NCI-H2196 (cell line): ENCODE data around the gene PIK3R5.
A peak's percentile ranks its signal among the peaks of the same experiment; 100 is the strongest.
"Not testable (repeated sequence)": the region's sequence is repeated elsewhere in the genome, so short reads cannot be mapped to it uniquely, and the experiment has no call there.

ENCODE experiments used
- DNase-seq: peaks from one replicate; lab custom pipeline; 2025; ENCODE audit not compliant: unreplicated experiment; lab: John Stamatoyannopoulos, UW

Gene PIK3R5, protein sequence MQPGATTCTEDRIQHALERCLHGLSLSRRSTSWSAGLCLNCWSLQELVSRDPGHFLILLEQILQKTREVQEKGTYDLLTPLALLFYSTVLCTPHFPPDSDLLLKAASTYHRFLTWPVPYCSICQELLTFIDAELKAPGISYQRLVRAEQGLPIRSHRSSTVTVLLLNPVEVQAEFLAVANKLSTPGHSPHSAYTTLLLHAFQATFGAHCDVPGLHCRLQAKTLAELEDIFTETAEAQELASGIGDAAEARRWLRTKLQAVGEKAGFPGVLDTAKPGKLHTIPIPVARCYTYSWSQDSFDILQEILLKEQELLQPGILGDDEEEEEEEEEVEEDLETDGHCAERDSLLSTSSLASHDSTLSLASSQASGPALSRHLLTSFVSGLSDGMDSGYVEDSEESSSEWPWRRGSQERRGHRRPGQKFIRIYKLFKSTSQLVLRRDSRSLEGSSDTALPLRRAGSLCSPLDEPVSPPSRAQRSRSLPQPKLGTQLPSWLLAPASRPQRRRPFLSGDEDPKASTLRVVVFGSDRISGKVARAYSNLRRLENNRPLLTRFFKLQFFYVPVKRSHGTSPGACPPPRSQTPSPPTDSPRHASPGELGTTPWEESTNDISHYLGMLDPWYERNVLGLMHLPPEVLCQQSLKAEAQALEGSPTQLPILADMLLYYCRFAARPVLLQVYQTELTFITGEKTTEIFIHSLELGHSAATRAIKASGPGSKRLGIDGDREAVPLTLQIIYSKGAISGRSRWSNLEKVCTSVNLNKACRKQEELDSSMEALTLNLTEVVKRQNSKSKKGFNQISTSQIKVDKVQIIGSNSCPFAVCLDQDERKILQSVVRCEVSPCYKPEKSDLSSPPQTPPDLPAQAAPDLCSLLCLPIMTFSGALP

DNA sequence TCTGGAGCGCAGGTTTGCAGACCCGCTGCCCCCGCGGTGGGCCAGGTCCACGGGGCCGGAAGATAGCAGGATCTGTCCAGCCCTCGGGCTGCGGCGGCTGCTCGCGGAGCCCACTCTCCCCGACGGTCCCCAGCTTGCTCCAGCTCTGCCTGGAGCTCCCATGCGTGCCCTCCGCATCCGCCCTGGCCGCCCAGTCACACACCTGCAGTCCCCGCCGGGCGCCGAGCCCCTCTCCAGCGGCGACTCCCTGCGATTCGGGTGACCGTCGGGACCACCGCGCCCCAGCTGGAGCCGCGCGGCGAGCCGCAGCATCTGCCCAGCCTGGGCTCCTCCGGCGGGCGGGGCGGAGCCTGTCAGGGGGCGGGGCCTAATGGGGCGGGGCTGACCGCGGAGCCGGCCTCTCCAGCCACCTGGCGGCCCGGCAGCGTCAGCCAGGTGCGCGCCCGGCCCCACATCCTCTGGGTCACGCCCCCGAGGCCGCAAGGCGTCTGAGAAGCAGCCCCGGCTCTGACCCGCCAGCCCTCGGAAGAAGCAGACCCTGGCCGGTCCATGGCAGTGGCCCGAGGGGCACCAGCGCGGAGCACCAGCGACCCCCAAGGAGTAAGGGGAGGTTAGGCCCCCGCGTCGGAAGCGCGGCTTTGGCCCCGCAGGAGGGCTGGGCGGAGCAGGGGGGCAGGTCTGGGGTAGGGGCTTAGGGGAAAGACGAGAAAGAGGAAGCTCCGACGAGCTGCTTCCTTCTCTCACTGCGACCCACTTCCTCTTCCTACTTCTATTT lies at the start of gene PIK3R5:
PIK3R5 (minus strand) TSS at position 314 of the 775 bp plus-strand sequence. CDS start 54,213 bp downstream, outside the sequence.
- no peak for DNase-seq

DNA sequence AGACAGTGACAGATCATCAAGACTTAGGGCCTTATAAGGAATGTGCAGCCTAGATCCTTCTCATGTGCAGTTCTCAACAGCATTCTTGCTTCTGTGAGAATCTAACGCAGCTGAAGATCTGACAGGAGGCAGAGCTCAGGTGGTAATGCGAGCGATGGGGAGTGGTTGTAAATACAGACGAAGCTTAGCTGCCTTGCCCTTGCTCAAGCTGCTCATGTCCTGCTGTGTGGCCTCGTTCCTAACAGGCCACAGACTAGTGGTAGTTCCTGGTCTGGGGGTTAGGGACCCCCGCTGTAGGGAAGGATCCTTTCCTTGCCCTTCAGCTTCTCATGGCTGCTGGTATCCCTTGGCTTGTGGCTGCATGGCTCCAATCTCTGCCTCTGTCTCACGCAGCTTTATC lies 45.5 kb upstream of the PIK3R5 start:
- DNase-seq = no peak

DNA sequence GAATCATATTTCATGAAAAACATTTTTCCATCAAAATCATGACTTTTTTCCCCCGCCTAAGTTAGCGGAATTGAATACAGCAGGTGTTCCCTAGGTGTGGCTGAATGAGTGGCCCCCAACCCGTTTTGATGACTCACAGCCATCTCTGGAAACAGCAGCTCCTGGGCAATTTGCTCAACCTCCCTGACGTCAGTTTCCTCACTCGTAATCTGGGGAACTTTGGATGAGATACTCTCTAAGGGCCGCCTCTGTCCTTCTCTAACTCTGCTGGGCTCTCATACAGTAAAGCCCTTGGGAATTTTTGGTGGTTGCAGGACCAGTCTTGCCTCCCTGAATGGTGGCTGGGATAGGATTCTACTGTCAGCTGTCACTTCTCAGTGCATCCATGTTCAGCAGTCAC lies 44.2 kb upstream of the PIK3R5 start:
- no peak for DNase-seq

DNA sequence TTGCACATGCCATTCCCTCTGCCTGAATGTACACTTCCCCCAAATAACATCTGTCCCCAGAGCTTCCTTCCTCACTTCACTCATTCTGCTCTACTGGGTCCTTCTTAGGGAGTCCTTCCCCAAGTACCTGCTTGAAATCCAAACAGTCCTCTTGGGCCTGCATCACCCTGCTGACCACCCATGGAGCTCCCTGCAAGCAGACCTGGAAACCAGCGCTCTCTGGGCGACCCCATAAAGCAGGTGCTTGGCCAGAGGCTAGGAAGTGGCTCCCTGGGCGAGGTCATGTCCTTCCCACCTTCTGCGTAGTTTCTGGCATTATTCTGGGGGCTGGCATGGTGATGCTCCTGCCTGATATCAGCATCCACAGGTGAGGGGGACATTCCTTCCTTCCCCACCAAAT lies 43.6 kb upstream of the PIK3R5 start:
- DNase-seq = no peak

DNA sequence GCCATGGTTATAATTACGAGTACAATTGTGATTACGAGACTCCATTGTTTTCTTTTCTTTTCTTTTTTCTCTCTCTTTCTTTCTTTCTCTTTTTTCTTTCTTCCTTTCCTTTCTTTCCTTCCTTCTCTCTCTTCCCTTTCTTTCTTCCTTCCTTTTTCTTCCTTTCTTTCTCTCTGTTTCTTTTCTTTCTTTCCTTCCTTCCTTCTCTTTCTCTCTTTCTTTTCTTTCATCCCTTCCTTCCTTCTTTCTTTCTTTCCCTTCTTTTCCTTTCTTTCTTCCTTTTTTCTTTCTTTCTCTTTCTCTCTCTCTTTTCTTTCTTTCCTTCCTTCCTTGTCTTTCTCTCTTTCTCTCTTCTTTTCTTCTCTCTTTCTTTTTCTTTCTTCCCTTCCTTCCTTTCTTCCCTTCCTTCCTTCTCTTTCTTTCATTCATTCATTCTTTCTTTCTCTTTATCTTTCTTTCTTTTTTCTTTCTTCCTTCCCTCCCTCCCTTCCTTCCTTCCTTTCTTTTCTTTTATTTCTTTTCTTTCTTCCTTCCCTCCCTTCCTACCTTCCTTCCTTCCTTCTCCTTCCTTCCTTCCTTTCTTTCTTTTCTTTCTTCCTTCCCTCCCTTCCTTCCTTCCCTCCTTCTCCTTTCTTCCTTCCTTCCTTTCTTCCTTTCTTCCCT lies 41.7 kb upstream of the PIK3R5 start:
- DNase-seq = no peak

DNA sequence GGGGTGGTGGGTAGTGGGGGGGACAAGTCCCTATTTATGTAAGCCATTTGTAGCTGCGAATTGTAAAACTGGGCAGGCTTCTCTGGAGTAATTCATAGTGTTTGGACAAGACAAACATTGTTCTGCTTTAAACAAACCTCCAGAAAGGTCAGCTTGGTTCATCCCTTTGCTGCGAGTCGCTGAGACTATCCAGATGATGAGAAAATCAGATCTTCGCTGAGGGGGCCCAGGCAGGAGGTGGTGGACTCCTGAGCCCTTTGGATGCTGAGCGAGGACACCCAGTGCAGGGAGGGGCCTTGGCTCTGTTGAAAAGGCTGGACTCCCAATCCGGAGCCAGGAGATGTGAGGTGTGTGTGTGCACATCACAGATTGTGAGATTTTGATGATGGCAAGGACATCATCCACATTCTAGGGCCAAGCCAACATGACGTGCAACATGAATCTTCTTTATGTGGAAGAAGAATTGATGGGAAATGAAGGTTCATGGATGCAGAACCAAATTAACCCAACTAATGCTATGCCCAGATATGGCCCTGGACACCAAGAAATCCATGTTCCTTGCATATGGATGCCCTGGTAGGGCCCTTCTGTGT lies 40.8 kb upstream of the PIK3R5 start:
- no peak for DNase-seq

DNA sequence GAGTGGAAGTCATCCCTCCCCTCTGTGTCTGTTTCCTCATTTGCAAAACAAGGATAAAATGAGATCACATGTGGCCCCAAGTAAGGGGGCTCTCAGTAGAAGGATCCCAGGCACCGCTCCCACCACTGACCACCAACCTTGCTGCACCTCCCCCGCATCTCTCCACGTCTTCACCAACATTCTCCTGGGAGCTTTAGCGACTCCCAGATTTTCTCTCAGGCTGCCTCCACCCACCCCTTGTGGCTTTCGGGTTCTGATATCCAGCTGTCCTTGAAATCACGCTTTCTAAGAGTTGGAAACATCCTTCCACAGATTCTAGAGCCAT lies 39.4 kb upstream of the PIK3R5 start:
- DNase-seq = no peak

DNA sequence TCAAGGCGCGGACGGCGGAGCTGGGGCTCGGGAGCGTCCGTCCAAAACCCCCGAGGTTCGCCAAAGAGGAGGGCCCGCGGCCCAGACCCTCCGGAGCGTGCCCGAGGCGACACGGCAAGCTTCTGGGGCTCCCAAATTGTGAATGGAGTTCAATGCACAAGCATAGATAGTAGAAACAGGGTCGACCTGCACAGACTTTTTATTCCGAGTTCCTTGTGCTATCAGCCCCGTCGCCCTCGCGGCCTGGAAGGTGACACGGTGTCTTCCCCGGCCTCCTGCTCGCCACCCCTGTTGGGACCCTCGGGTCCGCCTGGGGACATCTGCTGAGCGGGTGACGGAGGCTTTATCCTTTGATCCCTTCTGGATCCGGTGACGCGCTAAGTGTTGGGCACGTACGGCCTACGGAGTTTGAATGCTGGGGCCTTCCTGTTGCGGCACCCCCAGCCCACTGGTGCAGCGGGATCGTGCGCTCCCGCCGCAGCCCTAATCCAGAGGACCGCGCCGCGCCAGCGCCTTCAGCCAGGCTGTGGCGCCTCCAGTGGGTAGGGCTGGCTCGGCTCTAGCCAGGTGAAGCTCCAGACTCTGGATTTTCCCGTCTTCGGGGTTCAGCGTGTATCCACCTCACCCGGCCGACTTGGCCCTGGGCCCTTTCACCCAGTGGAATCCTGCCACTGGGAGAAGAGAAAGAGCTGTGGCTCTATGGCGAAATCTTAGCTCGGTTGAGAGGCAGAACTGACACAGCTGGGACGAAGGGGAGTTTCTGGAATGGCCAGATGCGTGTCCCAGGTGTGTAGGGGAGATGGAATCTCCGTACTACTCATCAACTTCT lies 38.8 kb upstream of the PIK3R5 start:
- DNase-seq = no peak

DNA sequence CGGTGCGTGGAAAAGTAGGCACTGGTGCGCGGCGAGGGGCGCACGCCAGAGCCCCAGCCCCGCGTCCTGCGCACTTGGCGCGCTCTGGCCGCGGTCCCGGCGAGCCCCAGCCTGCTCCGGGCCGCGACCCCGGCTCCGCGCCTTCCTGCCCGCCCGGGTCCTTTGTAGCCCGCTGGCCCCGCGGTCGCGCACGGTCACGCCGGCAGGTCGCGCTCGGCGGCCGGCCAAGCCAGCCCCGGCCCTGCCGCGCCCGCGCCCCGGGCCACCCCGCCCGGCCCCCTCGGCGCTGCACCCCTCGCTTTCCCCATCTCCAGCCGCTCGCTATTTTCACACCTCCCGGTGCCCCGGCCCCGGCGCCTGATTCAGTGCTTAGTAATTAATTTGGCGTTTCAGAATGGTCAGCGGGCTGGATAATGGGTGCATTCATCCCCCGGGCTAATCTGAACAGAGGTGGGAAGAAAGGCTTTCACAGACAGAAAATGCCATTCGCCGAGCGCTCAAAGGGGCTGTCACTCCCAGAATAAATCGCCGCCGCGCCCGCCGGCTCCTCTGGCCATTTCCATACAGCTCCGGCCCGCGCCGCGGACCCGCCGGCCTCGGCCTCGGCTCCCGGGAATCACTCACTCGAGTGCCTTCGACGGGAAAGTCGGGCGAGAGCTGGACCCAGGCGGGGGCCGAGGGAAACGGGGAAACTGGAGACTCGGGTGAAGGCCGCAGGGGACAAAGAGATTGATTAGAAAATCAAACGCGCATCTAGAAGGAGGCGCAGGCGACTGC lies 38.0 kb upstream of the PIK3R5 start:
- DNase-seq = no peak

DNA sequence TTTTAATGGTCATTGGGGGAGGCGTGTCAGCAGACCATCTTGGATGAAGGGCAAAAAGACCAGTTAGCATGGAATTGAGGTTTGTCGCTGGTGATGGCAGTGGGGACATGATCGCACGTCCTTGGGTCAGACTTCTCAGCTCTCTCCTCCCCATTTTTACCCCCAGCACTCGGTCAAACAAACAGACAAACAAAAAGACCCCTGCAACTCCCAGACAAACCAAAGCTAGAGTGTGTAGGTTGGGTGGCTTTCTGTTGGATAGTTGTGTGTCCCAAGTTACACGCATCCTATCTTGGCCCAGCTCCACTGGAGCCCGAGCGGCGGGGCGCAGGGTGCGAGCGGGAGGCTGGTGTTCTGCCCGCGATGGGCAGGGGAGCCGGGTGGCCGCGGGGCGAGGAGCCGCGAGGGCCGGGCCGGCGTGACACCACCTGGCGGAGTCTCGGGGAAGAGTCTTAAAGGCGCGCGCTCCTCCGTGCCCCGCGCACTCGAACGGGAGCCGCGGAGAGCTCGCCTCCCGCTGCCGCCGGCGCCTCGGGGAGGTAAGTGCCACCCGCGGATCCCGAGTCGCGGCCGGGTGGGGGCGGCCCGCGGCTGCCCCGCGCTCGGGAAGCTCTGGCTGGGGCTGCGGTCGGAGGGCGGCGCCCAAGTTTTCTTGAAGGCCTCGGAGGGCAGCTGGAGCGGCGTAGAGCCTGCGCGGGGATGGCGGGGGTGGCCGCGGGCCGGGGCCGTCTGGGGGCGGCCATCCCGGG lies 37.3 kb upstream of the PIK3R5 start:
- DNase-seq = no peak

DNA sequence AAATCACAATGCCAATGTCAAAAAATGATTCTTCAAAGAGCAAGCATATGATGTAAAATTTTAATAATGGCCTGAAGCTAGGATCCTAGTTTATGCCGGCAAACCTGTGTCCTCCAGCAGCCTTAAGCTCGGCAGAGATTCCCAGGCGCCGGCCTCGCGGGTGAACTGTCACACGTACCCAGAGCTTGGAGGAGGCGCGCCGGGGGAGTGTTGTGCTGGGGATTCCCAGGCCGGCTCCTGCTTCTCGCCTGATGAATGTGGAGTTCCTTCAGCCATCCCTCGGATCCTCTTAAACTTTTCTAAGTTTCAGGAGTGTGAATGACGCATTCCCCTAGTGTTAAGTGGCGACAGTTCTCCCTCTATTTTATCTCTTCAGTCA lies 36.7 kb upstream of the PIK3R5 start:
- no peak for DNase-seq

DNA sequence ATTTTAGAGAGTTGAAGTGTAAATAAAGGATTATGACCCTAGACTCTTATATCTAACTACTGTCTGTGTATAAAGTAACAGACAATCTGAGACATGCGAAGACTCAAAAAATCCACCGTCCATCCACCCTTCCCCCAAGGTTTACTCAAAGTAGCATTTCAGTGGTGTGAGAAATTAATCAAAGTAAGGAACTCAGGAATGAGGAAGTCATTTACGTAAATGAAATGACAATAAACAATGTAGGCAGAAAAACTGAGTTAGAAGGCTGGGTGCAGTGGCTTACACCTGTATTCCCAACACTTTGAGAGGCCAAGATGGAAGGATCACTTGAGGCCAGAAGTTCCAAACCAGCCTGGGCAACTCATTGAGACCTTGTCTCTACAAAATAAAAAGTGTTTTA lies 36.1 kb upstream of the PIK3R5 start:
- DNase-seq = no peak

DNA sequence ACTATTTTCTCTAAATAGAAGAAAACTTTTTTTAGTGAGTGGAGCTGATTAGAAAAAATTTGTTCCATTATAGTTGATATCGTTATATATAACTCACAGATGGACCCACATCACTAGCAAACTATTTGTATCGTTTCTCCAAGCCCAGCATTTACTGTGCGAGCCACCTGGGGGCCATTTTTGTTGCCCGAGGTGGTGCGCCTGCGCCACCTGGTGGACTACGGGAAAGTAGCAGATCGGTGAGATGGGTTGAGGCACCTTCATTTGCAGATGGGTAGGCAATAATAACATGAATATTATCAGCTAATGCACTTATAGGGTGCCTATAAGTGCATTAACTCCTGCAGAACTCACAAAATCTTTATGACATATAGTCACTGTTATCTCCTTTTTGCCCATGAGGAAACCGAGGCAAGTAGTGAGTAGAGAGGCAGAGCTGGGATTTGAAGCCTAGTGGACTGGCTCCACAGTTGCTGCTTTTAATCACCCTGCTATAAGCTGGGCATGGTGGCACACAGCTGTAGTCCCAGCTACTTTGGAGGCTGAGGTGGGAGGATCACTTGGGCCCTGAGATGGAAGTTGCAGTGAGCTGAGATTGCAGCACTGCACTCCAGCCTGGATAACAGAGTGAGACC lies 32.6 kb upstream of the PIK3R5 start:
- no peak for DNase-seq

DNA sequence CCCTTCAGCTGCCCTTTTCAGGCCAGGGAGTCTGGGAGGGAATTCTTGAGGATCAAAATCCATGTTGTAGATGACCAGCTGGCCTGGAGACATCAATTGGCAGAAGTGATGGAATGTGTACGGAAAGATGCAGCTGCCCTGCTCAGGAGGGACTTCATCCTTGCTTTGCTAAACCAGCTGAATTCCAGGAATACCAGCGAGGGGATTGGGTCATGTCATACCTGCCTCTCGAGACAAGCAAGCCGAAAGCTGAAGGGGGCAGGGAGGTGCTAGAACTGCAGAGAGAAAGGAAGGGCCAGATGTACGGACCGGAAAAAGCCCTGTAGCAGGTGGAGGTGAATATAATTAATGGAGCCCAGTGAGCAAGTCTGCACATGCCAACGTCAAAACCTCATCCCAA lies 30.2 kb upstream of the PIK3R5 start:
- no peak for DNase-seq

DNA sequence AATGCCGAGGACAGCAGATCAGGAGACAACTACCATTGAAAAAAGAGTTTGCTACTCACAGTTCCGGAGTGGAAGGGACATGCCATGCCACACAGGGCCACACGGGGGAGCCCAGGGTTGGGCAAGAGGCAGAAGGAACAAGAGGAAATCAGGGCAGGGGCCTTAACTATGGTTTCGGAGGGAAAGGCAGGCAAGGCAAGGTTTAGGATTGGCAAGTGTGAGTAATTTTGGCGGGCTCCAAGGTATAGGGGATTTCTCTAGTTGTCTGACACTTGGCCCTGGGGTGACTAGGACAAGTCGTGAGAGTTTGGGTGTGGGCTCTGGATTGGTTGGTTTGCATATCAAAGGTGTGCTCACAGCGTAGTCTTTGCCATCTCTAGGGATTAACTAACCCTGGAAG lies 28.8 kb upstream of the PIK3R5 start:
- peak; percentile 21 for DNase-seq

DNA sequence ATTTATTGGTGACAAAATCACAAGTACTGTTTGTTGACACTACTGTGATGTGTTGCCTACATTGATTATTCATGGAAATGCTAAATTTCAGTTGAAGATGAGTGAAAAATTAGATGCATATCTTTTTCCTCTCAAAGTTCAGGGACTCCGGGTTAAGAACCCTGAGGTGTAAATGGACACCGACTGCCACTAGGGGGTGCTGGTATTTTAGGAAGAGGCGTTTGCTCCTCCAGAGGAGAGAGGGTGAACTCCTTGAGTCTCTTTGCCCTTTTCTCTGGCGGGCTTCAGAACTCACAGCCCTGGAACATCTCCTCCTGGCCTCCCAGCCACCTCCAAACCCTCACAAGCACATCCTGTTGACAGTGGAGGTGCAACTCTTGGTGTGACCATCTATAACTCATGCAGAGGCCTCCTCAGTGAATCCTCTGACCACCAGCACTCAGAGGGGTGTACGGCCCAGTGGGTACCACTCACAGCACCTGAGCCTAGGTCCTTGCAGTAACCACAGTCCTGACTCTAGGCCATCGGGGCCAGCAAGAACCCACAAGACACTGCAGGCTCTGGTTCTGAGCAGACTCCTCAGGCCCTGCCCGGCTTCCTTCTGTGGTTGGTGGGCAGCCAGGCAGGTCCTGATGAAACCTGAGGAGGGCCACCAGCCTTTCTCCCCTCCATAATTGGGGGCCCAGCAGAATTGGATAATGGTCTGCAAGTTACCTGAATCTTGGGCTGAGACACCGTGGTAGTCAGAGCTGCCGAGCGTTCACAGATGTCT lies 26.2 kb upstream of the PIK3R5 start:
- DNase-seq = peak; percentile 50

DNA sequence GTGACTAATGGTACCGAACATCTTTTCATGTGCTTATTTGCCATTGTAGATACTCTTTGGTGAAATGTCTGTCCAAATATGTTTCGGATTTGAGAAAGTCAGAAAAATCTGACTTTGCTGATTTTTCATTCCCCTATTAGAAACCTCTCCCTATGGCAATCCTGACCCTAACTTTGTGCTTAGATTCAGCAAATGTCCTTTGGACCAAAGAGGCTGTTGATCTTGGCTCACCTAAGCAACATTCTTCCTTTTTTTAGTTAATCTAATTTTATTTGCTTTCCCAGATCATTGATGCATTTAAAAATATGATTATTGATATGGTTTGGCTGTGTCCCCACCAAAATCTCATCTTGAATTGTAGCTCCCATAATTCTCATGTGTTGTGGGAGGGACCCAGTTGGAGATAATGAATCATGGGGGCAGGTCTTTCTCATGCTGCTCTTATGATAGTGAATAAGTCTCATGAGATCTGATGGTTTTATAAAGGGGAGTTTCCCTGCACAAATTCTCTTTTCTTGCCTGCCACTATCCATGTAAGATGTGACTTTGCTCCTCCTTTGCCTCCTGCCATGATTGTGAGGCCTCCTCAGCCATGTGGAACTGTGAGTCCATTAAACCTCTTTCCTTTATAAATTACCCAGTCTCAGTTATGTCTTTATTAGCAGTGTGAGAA lies 22.9 kb upstream of the PIK3R5 start:
- not testable (repeated sequence) for DNase-seq
